Ureter (tissue), 1 donor: ENCODE measurements around the gene SH2D1B. TPM values are rescaled to one million over a fixed set of nuclear protein-coding genes. Genes with fewer than 3 reads are reported as not detected.
"Not testable (repeated sequence)": the region's sequence is repeated elsewhere in the genome, so short reads cannot be mapped to it uniquely, and the experiment has no call there.

ENCODE experiments used
- DNase-seq: peaks from one replicate; pipeline ENCODE4 v3.0.0-alpha.2; 2020; ENCODE audit warnings: low spot score
- total RNA-seq: library from RNA; stranded (reverse); gene quantifications from one replicate; pipeline ENCODE4 v1.2.4, GENCODE V29; 2023
- donor health status: DM: yes; HTN: yes; CAD: no.

SH2D1B gene
- total RNA-seq, 1 donor from 2014 or later, result 0.16 TPM

DNA sequence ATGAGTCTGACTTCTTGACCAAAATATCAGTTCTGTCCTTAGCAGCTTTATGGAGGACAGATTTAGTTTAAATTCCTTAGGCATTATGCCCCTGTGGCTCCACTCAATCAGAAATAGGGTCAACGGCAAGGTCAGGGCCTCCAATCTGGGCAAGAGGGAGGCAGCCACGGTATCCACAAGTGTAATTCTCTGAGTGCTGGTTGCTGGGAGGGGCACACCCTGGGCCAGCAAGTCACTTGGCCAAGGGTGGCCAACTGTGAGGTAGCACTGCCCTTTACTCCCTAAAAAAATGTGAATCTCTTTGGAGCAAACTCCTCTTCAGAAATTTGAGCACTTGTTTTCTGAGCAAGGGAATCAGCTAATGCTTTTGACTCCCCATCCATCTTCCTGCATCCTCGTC lies 48.1 kb downstream of the SH2D1B start:
- no peak for DNase-seq

DNA sequence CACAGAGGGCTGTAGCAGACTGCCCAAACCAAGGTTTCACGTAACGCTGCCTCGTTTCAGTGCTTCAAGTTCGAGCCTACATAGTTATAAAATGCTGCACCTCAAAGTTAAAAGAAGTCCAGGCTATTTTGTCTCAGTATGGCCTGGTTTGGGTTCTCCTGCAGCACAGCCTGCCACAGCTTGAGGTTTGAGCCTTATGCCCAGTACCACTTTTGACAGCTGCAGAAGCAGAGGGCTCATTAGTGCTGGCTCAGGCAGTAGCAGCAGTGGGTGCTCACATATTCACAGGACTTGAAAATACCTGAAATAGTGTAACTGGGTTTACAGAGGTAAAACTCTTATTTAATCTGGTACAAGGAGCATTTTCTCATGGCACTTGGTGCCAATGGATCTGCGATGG lies 50.6 kb downstream of the SH2D1B start:
- DNase-seq, result no peak

DNA sequence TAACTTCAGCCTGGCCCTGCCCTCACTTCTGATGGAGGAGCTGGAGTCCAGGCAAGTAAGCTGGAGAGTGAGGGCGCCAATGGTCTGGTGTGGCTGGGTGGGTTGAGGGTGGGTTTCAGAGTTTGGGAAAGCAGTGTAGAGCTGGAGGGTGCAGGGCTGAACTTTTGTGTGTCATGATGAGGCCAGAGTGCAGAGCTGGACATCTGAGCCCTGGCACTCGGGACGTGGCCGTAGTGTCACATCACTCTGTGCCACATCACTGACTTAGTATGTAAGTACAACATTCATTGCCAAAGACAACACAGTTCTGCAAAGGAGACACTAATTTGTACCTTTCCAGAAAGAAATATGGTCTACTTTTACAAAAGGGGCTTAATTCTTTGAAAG lies 51.1 kb downstream of the SH2D1B start:
- DNase-seq, result no peak

DNA sequence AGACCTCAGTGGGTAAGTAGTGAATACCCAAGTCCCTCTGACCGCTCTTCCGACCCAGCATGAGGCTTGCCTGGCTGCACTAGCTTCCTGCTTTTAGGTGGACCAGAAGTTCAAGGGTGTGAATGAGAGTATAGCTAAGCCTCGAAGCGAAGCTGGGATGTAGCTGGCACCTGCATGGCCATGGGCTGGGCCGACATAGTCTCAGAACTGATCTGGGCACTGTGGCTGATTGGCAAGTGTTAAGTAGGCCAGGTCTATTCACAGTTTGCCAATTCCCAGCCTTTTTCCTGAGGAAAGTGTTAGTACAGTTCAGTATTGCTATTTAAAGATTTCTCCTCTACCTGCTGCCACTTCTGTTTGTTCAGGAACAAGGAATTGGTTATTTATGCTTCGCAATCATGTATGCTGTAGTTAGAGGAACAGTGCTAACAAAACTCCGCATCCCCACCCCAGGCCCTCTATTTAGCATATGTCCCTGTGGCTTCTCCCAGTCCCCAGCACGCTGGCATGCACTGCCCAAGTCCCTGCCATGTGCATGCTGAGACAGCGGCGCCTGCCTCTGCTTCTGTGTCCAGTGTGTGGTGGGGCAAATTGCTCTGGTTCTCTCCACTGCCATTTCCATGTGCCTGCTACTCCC lies 51.6 kb downstream of the SH2D1B start:
- DNase-seq, result no peak

DNA sequence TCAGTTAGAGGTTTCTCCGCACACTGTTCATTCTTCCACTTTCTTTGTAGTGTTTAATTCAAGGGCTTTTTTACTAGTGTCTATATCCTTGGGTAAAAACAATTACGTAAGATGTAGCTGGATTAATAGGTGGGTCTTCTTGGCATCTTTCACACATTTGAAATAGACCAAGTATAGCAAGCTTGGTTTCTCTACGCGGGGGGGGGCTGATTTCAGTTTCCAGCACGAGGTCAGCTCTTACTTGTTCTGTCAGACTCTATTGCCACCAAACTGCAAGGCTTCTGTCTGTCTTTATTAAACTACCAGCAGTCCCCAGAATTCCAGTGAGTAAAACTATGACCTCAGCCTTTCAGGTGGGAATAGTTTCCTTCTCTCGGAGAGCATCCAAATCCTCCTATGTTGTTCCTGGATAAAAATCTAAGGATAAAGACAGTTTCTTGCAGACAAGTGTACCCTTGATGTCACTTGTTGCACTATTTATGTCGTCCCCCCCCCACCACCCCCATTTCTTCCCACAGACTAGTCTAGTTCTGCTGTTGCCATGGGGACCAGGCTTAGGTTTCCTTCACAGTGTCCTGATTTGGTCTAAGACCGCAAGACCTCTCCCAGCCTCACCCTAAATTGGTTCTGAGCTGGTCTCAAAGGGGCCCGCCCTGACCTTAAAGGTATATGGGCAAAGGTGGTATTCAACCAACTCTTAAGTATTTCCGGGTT lies 52.3 kb downstream of the SH2D1B start:
- DNase-seq, result no peak

DNA sequence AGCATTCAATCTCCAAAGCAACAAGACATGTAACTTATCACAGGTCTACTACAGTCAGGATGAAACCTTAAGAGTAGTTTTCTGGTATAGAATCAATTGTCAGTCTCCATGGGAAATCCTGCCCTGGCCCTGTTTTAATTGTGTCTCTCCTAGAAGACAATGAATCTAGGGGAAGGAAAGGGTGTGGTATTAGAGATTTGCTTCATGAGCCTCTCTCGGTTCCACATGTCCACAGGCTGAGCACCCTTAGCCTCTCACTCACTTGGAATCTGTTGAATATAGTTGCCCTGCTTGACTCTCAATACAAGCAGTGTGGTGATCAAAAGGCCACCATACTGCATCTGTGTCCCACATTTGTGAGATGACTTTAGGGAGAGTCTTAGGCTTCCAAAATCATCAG lies 53.0 kb downstream of the SH2D1B start:
- DNase-seq, result no peak

DNA sequence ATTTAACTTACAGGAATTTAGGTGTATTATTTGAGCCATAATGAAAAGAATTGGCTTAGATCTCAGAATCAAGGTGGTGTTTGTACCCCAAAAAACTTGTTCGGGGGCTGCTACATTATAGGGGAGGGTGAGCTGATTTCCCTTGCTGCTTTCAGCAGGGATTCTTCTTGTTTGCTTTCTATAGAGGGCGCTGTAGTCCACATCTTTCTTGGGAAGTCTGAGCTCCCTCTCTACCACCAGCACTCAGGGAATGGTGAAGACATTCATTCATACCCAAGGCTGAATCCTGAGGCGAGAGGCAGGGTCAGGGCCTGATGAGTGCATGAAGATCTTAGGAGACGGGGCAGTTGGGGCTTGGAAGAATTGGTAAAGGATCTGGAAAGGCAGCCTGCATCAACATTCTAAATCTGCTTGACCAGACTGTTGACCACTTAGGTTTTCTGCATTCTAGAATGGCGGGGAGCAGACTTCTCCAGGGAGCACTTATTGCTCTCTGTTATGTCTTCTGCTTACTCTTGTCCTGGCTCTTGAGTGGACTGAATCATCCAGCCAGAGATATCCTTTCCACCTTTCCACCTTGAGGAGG lies 54.2 kb downstream of the SH2D1B start:
- no peak for DNase-seq

DNA sequence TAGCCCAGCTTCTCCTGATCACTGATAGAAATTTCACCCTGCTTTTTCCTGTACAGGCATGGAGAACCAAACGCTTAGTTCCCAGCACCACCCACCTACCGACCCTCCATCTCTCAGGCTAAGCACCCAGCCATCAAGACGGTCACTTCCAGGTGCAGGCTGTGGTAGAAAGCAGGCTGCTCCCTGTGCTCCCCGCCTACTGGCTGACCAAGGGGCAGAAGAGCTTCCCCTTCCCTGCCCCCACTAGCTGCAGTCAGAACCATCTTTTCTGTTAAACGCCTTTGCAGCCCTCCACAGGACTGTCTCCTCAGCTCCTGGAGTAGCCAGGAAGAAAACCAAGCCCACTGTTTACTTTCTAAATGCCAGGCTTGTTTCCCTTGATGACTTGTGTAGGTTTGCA lies 58.2 kb downstream of the SH2D1B start:
- no peak for DNase-seq

DNA sequence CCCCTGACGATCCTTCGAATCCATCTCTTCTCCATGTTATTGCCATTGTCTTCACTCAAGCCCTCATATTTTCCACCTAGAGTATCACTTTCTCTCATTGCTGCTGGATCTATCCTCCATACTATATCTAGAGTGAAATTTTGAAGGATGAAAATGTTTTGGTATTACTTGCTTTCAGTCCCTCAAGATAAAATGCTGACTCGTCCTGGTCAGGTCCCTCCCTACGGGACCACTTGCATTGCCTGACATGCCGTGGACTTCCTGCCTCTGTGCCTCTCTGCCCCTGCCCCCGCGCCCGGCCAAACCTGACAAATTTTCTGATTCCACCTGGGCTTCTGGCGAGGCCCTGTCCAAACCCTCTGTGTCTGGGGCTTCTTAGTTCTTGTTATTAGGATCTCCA lies 58.9 kb downstream of the SH2D1B start:
- DNase-seq, result no peak

DNA sequence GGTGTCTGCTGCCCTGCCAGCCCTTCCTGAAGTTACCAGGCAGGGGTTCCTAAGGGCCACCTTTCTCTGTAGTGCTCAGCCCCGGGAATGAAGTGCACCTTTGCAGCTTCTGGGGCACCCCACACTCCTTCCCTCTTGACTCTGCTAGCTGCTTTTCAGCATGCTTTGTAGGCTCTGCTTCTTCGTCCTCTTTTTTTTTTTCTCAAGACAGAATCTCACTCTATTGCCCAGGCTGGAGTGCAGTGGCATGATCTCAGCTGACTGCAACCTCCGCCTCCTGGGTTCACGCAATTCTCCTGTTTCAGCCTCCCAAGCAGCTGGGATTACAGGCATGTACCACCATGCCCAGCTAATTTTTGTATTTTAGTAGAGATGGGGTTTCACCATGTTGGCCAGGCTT lies 60.1 kb downstream of the SH2D1B start:
- not testable (repeated sequence) for DNase-seq

DNA sequence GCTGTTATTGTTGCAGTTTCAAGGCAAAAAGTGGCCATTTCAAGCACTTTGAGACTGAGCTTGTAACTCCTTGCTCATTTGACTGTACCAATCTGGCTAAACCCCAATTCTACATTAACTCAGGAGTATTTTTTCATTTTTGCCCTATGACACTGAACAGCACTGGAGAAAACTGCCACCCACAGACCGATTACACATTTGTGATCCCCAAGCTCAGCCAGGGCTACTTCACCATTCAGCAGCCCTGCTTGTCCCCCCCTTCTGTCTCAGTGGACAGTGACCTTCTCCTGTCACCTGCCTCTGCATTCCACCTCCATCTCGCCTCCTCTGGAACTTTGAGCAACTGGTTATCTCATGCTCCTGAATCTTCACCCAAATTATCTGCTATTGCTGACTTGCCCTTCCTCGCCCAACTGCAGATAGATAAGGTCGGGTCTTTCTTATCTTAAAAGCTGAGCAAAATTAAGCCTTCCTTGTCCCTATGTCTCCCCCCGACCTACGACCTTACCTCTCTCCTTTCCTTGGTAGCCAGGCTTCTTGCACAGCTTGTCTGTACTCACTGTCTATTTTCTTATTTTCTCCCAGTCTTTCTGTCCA lies 60.6 kb downstream of the SH2D1B start:
- no peak for DNase-seq

DNA sequence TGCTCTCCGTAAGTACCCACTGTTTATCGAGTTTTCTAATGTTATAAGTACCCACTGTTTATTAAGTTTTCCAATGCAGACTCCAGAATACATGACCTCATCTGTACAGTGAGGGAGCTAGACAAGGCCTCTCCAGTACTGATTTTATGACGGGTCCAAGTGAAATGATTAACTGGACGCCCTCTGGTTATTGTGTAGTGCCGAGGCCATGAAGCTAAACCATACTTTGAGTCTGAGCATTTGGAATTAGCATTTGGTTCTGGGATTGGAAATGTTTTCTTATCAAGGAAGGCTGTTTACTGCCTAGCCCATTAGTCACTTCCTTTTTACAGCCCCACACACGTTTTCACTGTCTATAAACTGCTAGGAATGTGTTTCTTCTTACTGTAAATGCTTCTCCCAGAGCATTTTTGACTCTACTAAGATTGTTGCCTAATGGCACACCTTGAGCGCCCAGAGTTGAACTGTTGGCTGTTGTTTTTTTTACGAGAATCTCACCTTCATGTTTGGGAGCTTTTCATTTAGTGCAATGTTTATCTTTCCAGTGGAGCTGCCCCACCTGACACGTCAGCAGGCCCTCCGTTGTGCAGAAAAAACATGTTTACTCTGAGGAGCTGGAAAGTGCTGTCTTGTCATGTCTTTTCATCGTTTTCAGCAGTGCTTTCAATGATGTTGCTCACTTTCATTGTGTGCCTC lies 62.2 kb downstream of the SH2D1B start:
- no peak for DNase-seq

DNA sequence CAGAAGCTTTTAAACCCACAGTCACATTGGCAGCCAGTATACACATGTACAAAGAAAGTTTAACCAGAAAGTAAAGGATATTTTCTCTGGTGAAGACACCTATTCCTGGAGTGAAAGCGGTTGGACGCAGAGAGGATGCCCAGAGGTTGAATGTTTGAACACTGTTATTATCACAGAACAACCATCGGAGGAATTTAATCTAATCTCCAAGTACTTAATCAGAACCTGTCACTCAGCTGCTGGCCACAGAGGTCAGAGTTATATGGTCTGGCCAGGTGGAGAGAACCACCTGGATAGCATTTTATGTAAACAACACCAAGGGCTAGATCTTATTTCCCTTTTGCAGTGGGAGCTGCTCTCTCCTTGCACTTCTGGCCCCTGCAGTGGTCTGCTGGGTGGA lies 64.7 kb downstream of the SH2D1B start:
- DNase-seq, result no peak

Other genes with a start within 250 kb of the SH2D1B start
- gene SPATA46, start 35.3 kb downstream of the SH2D1B start, total RNA-seq, result not detected
- gene C1orf226, start 30.4 kb downstream of the SH2D1B start, total RNA-seq, result 11.8 TPM
- 49.7 TPM for gene UHMK1, start 85.7 kb upstream of the SH2D1B start, total RNA-seq
- 47.8 TPM for gene UAP1, start 149.6 kb upstream of the SH2D1B start, total RNA-seq
- 60.3 TPM for gene DDR2, start 220.3 kb upstream of the SH2D1B start, total RNA-seq